Muscle of leg (tissue), 11 donors: ENCODE data around the gene DRC3. TPM values are rescaled to one million over a fixed set of nuclear protein-coding genes. Genes with fewer than 3 reads are reported as not detected.

Experiments
- DNase-seq: peaks from one replicate; pipeline ENCODE4 v3.0.0; 2013
- H3K27ac ChIP-seq: one replicate; pipeline ENCODE4 v1.5.1; 2013; ENCODE audit warnings: mild to moderate bottlenecking, low read length, control low read depth
- H3K27me3 ChIP-seq: one replicate; pipeline ENCODE4 v1.6.1; 2013; ENCODE audit warnings: low read length; ENCODE audit not compliant: control insufficient read depth, insufficient read depth
- H3K36me3 ChIP-seq: one replicate; pipeline ENCODE4 v1.6.1; 2013; ENCODE audit warnings: low read length; ENCODE audit not compliant: control insufficient read depth, insufficient read depth
- H3K4me1 ChIP-seq: one replicate; pipeline ENCODE4 v1.6.1; 2013; ENCODE audit warnings: low read length; ENCODE audit not compliant: control insufficient read depth, insufficient read depth
- H3K4me3 ChIP-seq: one replicate; pipeline ENCODE4 v1.5.1; 2013; ENCODE audit warnings: low read length, control low read depth
- H3K9me3 ChIP-seq: replicated peaks from 2 replicates; pipeline ENCODE4 v1.6.1; 2013; ENCODE audit warnings: low read depth, low read length; ENCODE audit not compliant: control insufficient read depth
- WGBS: methylation state at CpG from one replicate; pipeline ENCODE4 v1.1.5; 2013; ENCODE audit warnings: missing lambda C conversion rate; ENCODE audit not compliant: insufficient coverage; 5-methylcytosine and 5-hydroxymethylcytosine counted together
- polyA plus RNA-seq, 8 donors: library from polyadenylated mRNA; unstranded; fragments of 120-200 nt; gene quantifications; one replicate each; pipeline versions ENCODE4 v1.2.1 to v1.2.3, GENCODE V29; 2013; ENCODE audit warnings: inconsistent platforms in 1 of 8, low replicate concordance in 1 of 8; ENCODE audit not compliant: insufficient read length in 8 of 8, insufficient read depth in 1 of 8
- total RNA-seq: library from RNA; stranded (reverse); fragments of 120-200 nt; gene quantifications from one replicate; pipeline ENCODE4 v1.2.4, GENCODE V29; 2013

Gene DRC3
- total and polyA plus RNA-seq, 9 donors, result 1.6 to 6.9 (median 4.8) TPM

DNA sequence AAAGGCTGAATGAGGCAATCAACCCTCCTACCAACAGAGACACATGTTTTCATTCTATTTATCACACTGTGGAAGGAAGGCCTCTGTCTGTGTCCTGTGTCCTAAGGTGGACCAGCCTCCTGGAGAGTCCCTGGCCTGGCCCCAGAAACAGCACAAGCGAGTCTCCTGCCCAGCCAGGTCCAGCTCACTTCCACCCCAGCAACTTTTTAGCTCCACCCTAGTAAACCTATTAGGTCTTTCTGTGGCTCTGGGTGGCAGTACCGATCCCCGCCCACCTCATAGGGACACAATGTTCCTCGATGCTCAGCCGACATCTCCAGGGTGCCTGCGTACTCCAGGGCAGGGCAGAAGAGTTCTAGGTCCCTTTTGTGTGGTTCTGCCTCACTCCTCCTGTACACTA lies 10.7 kb downstream of the DRC3 start:
- Histone ChIP-seq H3K9me3 (no peaks in the 10 kb centered on the region), H3K4me1 (peaks cover 2% of the 10 kb centered on the region), H3K4me3 (no peak overlapping the region), H3K27ac (no peak overlapping the region), H3K27me3 (no peaks in the 10 kb centered on the region), H3K36me3 (no peaks in the 10 kb centered on the region)
- WGBS, result 81% methylated on average over 6 of the region's 6 CpGs
- DNase-seq, result no peak

DNA sequence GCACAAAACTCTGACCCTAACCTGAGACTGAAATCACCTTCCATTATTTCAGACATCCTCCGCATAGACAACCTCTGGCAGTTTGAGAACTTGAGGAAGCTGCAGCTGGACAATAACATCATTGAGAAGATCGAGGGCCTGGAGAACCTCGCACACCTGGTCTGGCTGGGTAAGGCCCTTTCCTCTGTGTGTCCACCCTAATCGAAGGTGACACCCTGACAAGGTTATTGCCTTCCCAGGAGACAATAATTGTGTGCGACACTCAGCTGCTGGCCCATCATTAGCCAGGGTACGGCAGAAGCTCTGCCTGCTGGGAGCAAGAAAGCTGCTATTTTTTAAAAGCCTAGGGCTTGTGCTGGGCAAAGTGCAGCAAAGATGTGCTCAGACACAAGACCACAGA lies 11.1 kb downstream of the DRC3 start:
- no peak overlapping the region for H3K27ac ChIP-seq
- peaks cover 6% of the 10 kb centered on the region for H3K4me1 ChIP-seq
- DNase-seq, result no peak

DNA sequence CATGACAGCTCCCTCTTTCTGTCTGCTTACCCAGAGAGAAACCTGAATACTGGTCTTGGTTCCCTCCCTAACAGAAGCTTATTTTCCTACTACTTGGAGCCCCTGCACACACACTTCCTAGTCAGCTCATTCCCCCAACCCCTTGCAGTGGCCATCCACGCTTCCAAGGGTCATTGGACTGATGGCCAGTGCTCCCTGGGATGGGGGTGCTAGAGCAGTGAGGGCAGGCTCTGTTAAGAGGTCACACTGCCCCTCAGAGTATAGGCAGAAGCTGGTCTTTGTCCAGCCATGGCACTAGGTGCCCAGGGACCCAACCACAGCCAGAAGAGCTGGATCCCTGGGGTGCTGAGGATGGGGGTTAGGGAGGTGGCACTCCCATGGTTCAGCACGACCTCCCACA lies 12.5 kb downstream of the DRC3 start:
- H3K9me3 ChIP-seq, result no peaks in the 10 kb centered on the region
- no peak overlapping the region for H3K4me3 ChIP-seq
- no peaks in the 10 kb centered on the region for H3K36me3 ChIP-seq
- H3K4me1 ChIP-seq, result peaks cover 19% of the 10 kb centered on the region
- no peaks in the 10 kb centered on the region for H3K27me3 ChIP-seq
- no peak overlapping the region for H3K27ac ChIP-seq
- 80% methylated on average over 1 of the region's 2 CpGs for WGBS
- no peak for DNase-seq

More for the DNA sequence above, 11.1 kb downstream of the DRC3 start:
- Histone ChIP-seq H3K36me3 (no peaks in the 10 kb centered on the region), H3K4me3 (no peak overlapping the region), H3K9me3 (no peaks in the 10 kb centered on the region), H3K27me3 (no peaks in the 10 kb centered on the region)
- 73% methylated on average over 6 of the region's 6 CpGs for WGBS

DNA sequence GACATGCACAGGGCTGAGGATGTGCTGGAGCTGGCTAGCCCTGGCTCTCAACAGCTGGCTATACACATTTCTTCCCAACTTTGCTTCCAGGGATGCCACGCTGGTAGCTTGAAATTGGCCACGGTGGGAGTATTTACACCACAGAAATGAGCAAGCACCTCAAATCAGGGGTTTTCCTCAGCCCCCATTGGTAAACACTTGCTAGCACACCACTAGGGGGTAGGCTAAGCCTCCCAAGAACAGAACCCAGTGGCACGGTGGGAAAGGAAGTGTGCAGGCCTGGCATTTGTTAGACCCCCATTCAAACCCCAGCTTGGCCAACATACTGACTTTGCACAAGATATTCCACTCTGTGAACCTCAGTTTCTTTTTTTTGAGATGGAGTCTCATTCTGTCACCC lies 12.9 kb downstream of the DRC3 start:
- H3K27ac ChIP-seq, result no peak overlapping the region
- H3K4me3 ChIP-seq, result no peak overlapping the region
- no peaks in the 10 kb centered on the region for H3K9me3 ChIP-seq
- WGBS, result 87% methylated on average over 3 of the region's 3 CpGs
- H3K27me3 ChIP-seq, result no peaks in the 10 kb centered on the region
- DNase-seq, result no peak
- peaks cover 23% of the 10 kb centered on the region for H3K4me1 ChIP-seq
- no peaks in the 10 kb centered on the region for H3K36me3 ChIP-seq

DNA sequence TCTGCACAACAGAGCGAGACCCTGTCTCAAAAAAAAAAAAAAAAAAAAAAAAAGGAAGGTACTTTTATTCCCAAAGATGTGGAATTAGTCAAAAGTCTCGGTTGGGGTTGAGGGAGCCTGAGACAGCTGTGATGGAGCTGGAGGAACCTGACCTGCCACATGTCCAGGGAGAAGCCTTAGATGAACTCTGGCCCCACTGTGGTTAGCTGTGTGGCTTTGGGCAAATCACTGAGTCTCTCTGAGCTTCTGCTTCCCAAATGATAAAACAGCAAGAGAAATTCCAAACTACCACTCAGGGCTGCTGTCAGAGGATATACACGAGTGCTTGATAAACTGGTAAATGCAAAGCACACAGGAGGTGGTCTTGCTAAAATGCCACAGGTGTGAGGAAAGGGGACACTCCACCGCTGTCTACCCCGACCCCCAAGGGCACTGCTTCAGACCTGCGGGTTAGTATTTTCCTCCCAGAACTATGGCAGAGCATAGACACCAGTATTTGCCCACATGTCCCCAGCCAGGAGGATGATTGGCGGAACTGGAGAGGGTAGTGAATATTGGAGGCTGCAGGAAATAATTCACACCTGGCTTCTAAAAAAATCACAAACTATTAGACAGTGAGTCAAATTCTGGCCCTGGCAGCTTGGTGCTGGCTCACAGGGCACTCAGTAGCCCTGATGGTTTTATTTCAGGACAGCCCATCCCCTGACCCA lies 14.7 kb downstream of the DRC3 start:
- Histone ChIP-seq H3K4me3 (no peak overlapping the region), H3K9me3 (no peaks in the 10 kb centered on the region), H3K27ac (no peak overlapping the region), H3K36me3 (no peaks in the 10 kb centered on the region), H3K27me3 (no peaks in the 10 kb centered on the region), H3K4me1 (peaks cover 23% of the 10 kb centered on the region)
- WGBS, result 40% methylated on average over 1 of the region's 7 CpGs
- DNase-seq, result no peak

DNA sequence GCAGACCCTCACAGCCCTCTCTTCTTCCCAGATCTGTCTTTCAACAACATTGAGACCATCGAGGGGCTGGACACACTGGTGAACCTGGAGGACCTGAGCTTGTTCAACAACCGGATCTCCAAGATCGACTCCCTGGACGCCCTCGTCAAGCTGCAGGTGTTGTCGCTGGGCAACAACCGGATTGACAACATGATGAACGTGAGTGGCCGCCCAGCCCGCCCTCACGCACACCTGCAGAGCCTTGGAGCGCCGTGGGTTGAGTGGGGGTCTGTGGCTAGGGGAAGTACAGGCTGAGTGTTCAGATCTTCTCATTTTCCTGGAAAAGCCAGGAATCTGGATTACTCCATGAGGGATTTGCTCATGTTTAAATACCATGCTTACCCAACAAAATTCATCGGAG lies 15.2 kb downstream of the DRC3 start:
- Histone ChIP-seq H3K27ac (no peak overlapping the region), H3K4me3 (no peak overlapping the region), H3K27me3 (no peaks in the 10 kb centered on the region), H3K36me3 (no peaks in the 10 kb centered on the region), H3K9me3 (no peaks in the 10 kb centered on the region), H3K4me1 (peaks cover 23% of the 10 kb centered on the region)
- WGBS, result 49% methylated on average over 6 of the region's 14 CpGs
- DNase-seq, result no peak

DNA sequence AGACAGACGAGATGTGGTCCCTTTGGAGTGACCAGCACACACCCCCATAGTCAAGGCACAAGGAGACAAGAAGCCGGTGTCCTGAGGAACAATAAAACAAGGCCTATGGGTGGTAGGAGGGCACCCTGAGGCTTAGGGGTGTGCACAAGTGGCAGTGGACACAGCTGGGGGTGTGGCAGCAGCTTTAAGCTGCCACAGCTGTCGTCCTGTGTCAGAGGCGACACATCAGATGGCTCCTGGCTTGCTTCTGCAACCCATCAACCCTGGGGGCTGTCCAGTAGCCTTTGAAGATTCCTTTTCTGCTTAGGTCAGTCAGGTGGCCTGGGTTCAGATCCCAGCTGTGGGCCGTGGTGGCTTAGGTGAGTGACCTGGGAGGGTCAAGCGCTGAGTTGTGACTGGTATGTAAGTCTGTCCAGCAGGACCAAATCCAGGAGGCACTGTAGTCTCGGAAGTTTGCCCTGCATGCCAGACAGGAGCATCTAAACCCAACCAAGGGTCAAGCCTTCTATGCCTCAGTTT lies 15.8 kb downstream of the DRC3 start:
- Histone ChIP-seq H3K4me1 (peaks cover 23% of the 10 kb centered on the region), H3K36me3 (no peaks in the 10 kb centered on the region), H3K9me3 (no peaks in the 10 kb centered on the region), H3K27me3 (no peaks in the 10 kb centered on the region), H3K27ac (no peak overlapping the region), H3K4me3 (no peak overlapping the region)
- WGBS, result 59% methylated on average over 5 of the region's 7 CpGs
- DNase-seq, result peak; percentile 51

DNA sequence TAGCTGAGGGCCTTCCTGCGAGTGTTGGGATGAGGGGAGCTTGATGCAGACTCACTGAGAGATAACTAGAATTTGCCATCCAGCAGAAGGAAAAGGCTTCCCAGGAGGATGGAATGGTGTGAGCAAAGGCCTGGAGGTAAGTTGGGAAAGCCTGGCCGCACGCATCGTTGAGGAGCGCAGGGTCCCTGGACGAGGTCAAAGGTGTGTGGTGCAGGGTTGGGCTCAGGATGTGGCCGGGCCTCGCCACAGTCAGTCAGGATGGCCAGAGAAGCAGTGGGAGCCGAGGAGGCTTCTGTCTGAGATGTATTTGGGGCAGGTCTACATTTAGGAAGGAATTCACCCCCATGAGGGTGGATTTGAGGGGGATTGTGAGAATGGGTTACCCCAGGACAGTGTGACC lies 16.4 kb downstream of the DRC3 start:
- Histone ChIP-seq H3K9me3 (no peaks in the 10 kb centered on the region), H3K36me3 (no peaks in the 10 kb centered on the region), H3K27ac (no peak overlapping the region), H3K4me3 (no peak overlapping the region), H3K27me3 (no peaks in the 10 kb centered on the region), H3K4me1 (peaks cover 25% of the 10 kb centered on the region)
- WGBS, result 86% methylated on average over 9 of the region's 9 CpGs
- no peak for DNase-seq

DNA sequence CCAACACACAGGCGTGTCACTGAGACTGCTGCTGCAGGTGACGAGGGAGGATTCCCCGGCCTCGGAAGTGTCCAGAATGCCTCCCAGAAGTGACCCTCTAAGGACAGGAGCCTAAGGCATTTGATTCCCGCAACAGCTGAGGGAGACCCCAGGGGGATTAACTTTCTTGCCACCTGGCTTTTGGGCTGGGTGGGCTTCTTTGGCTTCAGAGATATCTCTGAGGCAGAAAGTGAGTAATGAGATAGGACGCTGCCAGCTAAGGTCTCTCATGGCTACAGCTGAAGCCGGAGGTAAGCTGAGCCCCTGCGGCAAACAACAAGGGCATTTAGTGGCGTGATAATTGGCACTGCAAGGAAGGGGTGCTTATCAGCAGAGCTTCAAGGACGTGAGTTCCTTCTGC lies 17.0 kb downstream of the DRC3 start:
- H3K27me3 ChIP-seq, result no peaks in the 10 kb centered on the region
- no peaks in the 10 kb centered on the region for H3K9me3 ChIP-seq
- 87% methylated on average over 10 of the region's 10 CpGs for WGBS
- no peak for DNase-seq
- no peaks in the 10 kb centered on the region for H3K36me3 ChIP-seq
- H3K4me1 ChIP-seq, result peaks cover 30% of the 10 kb centered on the region
- H3K4me3 ChIP-seq, result no peak overlapping the region
- H3K27ac ChIP-seq, result no peak overlapping the region

DNA sequence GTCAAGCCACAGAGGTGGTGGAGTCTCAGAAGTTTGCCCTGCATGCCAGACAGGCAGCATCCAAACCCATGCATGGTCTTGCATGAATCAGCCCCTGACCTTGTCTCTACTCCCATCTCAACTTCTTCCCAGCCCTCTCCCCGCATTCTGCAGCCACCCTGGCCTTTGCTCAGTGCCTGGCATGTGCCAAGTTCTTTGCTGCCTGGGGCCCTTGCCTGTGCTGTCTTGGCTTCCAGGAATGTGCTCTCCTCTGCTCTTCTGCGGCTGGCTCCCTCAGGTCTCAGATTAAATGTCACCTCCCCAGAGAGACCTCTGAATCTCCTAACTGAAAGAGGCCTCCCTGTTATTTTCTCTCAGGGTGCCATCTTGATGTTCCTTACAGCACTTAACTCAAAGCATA lies 17.6 kb downstream of the DRC3 start:
- no peak overlapping the region for H3K27ac ChIP-seq
- no peaks in the 10 kb centered on the region for H3K36me3 ChIP-seq
- no peaks in the 10 kb centered on the region for H3K9me3 ChIP-seq
- 73% methylated on average over 2 of the region's 2 CpGs for WGBS
- H3K4me3 ChIP-seq, result no peak overlapping the region
- H3K4me1 ChIP-seq, result peaks cover 32% of the 10 kb centered on the region
- no peak for DNase-seq
- no peaks in the 10 kb centered on the region for H3K27me3 ChIP-seq

DNA sequence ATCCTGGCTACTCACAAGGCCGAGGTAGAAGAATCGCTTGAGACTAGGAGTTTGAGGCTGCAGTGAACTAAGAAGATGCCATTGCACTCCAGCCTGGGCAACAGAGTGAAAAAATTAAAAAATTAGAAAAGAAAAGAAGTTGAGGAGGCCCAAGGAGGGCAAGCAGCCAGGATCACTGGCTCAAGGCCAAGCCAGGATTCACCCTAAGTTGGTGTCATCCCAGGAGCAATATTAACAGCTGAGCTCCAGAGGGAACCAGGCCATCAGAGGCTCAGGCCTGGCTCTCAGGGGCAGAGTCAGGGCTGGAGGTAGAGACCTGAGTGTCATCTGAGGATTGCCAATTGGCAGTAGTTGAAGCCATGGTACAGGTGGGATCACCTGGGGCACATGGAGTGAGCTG lies 20.7 kb downstream of the DRC3 start:
- Histone ChIP-seq H3K27ac (no peak overlapping the region), H3K36me3 (no peaks in the 10 kb centered on the region), H3K9me3 (no peaks in the 10 kb centered on the region), H3K27me3 (no peaks in the 10 kb centered on the region), H3K4me3 (no peak overlapping the region), H3K4me1 (peaks cover 30% of the 10 kb centered on the region)
- no peak for DNase-seq
- no CpG with 5 or more reads among the region's 2 CpGs for WGBS
